HG03139 (cell line): ENCODE data around the gene ANXA8.
"Not testable (repeated sequence)": the region's sequence is repeated elsewhere in the genome, so short reads cannot be mapped to it uniquely, and the experiment has no call there.

ENCODE experiments used
- ATAC-seq: cut with Tn5 transposase; IDR thresholded peaks from one replicate; pipeline ENCODE4 v1.9.1; 2021; ENCODE audit not compliant: unreplicated experiment

Gene ANXA8

GRCh38 chr10:47465216-47465917 lies 18.5 kb downstream of the ANXA8 start:
- ATAC-seq, result not testable (repeated sequence)

DNA sequence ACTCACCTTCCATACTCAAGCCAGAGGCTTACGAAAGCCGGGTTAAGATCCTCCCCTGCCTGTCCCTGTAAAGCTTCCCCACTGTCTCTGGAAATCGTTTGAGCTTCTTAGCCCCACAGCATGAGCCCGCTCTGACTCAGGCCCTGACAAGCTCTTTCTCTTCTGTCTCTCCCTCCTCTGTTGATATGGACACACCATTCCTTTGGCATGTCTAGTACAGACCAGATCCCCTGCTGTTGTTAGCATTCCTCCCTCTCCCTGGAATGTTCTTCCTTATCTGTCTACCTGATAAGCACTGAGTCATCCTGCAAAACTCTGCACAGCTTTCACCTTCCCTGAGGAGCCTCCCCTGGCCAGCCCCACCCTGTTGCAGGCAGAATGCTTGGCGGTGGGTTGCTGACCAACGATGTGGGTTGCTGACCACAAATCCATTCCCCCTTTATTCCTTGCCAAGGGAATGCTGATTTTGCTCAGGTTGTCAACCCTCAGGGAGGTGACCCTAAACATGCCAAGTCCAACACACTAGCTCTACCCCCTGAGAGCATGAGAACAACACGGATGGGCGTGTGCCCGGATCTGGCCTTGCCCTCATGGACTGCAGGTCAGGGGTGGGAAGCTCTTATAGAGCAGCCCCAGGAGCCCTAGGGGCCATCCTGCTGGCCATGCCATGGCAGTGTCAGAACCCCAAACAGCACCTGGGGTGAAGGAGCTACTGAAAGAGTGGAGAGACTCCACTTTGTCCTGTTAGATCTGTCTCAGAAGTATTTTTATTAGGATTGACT lies 21.1 kb downstream of the ANXA8 start:
- not testable (repeated sequence) for ATAC-seq

- not testable (repeated sequence) for ATAC-seq
Observed at GRCh38 chr10:47461261-47461687, 22.6 kb downstream of the ANXA8 start.

DNA sequence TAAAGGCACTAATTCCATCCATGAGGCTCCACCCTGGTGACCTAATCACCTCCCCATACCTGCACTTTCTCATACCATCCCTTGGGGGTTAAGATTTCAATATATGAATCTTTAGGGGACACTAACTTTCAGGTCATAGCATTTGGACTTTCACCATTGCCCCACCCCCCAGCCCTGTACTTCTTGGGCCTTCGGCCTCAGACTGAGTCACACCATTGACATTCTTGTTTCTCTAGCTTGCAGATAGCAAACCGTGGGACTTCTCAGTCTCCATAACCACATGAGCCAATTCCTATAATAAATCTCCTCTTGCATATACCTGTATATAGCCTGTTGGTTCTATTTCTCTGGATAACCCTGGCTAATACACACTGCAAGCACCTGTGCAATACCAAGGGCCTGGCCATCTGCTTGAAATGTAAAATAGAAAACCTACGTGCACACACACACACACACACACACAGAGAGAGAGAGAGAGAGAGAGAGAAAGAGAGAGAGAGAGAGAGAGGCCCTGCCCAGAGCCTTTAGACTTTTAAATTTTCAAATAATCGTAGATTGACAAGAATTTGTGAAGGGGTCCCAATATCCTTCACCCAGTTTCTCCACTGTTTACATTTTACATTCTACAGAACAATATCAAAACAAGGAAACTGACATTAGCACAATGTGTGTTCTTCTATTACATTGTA lies 25.3 kb downstream of the ANXA8 start:
- no peak for ATAC-seq

DNA sequence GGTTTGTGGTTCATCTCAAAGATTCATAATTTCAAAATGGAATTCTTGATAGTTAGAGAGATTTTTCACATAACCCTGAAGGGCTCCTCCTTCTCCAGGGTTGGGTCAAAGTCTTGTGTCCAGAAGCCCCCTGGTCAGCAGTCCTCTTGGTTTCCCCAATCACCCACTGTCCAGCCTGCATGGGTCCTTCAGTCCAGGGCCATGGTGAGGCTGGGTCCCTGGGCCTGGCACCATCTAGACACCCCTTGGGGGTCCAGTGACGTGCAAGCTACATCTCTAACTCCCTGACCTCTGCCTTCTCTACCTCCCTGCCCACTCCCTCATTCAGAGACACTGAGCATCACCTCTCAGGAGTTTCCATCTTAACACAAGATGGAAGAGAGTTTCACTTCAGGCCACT lies 26.1 kb downstream of the ANXA8 start:
- no peak for ATAC-seq

- ATAC-seq, result no peak
Observed at GRCh38 chr10:47457528-47457820, 26.4 kb downstream of the ANXA8 start.

GRCh38 chr10:47456794-47457527 lies 27.0 kb downstream of the ANXA8 start:
- no peak for ATAC-seq

DNA sequence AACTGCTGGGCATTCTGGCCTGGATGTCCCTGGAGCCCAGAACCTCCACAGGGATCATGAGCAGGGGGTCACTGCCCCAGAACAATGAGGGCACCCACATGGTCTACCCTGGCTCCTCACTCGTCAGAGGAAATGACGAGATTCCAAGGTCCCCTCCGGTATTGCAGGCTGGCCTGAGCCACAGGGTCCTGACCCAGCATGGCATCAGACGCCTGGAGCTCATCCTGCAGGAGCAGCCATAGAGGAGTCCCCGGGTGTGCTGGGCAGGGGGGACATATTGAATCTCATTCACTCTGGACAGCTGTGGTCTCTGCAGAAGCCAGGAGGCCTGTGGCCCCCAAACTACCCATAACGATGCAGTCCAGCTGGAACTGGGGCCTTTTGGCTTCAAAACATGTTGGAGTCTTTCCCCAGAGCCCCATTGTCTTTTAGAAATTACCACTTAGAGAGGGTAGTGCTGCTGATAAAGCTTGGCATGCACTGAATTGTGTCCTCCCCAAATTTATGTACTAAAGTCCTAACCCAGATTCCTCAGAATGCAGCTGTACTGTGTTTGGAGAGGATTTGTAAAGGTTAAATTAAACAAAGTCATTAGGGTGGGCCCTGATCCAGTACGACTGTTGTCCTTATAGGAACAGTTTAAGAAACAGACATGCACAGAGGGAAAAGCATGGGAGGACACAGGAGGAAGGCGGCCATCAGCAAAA lies 27.7 kb downstream of the ANXA8 start:
- ATAC-seq, result no peak

- not testable (repeated sequence) for ATAC-seq
Observed at GRCh38 chr10:47455350-47456078, 28.4 kb downstream of the ANXA8 start.

DNA sequence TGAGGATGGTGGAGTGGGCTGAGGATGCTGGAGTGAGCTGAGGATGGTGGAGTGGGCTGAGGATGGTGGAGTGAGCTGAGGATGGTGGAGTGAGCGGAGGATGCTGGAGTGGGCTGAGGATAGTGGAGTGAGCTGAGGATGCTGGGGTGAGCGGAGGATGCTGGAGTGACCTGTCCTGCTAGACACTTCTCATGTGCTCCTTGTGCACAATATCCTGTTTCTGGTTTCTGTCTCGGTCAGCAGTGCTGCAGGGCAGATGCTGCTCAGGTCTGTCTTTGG lies 29.2 kb downstream of the ANXA8 start:
- no peak for ATAC-seq

- ATAC-seq, result no peak
Observed at GRCh38 chr10:47454008-47454779, 29.7 kb downstream of the ANXA8 start.

- no peak for ATAC-seq
Observed at GRCh38 chr10:47453141-47454007, 30.5 kb downstream of the ANXA8 start.

DNA sequence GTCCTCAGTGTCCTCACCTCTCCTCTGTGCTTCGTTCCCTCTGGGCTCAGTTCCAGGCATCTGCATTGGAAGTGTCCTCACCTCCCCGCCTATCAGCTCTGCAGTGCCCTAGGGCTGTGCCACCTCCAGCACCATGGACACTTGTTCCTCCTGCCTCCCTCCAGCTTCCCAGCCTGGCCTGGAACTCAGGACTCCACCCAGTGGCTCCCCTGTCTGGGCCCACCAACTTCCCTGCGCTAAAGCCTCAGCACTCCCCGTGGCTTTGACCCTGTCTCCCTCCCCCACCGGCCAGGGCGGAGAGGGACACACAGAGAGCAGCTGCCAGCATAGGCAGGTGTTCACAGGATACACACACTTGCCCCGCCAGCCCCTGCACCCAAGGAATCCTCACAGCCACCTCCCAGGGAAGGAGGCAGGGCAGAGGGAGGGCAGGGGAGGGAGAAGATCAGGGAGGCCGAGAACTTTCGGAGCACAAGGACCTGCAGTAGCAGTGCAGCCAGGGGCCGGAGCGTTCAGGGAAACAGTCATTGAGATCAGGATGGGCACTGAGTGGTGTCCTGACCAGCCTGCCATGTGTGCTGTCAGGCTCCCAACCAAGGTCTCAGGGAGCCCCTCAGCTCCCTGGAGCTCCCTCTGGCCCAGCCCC lies 31.3 kb downstream of the ANXA8 start:
- ATAC-seq, result no peak

- no peak for ATAC-seq
Observed at GRCh38 chr10:47451998-47452494, 31.9 kb downstream of the ANXA8 start.

DNA sequence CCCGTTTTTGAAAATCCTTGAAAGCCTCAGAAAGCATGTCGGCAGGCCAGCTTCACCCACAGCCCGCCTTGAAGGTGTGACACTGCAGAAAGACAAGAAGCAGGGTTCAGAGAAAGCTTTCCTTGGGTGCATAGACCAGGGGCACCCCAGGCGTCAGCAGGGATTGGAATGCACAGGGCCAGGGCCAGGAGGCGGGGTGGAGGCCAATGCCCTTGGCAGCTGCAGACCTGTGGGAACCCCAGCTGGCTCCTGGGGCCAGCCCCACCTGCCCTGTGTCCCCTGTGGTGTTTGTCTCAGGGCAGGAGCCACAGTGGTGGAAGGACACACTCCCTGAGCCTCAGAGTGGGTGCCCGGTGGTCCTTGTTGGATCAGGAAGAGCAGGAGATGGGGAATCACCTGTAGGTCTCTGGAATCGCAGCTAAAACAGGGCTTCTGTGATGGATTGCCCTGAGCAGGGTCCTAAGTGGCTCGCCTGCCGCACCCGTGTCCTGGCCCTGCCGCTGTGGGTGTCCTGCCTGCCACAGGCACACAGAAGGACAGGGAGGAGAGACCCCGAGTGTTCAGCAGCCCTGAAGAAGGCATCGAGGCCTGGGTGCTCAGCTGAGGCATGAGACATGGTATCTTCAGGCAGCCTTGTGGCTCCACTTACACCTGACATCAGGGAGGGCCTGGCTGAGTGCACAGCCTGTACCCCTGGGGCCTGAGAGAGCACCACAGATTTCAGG lies 32.5 kb downstream of the ANXA8 start:
- no peak for ATAC-seq

GRCh38 chr10:47450442-47450841 lies 33.5 kb downstream of the ANXA8 start:
- no peak for ATAC-seq

- ATAC-seq, result no peak
Observed at GRCh38 chr10:47449979-47450378, 33.9 kb downstream of the ANXA8 start.
